HG03432 (cell line): ENCODE measurements around the gene PPP2R1B.
"Not testable (repeated sequence)": the region's sequence is repeated elsewhere in the genome, so short reads cannot be mapped to it uniquely, and the experiment has no call there.

Experiments
- ATAC-seq: cut with Tn5 transposase; IDR thresholded peaks from one replicate; pipeline ENCODE4 v1.9.1; 2021; ENCODE audit warnings: mild to moderate bottlenecking, moderate library complexity; ENCODE audit not compliant: unreplicated experiment

The PPP2R1B gene

GRCh38 chr11:111729071-111729830, 36.9 kb downstream of the PPP2R1B start:
- ATAC-seq, result no peak

- ATAC-seq, result no peak
These were observed 38.8 kb downstream of the PPP2R1B start for GRCh38 chr11:111727431-111727830.

- ATAC-seq, result no peak
These were observed 39.9 kb downstream of the PPP2R1B start for GRCh38 chr11:111726301-111726713.

- no peak for ATAC-seq
These were observed 40.6 kb downstream of the PPP2R1B start for GRCh38 chr11:111725621-111726020.

GRCh38 chr11:111724615-111725129, 41.5 kb downstream of the PPP2R1B start:
- no peak for ATAC-seq

- no peak for ATAC-seq
These were observed 42.6 kb downstream of the PPP2R1B start for GRCh38 chr11:111723595-111723994.

- ATAC-seq, result no peak
These were observed 43.7 kb downstream of the PPP2R1B start for GRCh38 chr11:111722501-111722900.

- ATAC-seq, result no peak
These were observed 45.2 kb downstream of the PPP2R1B start for GRCh38 chr11:111720801-111721494.

- no peak for ATAC-seq
These were observed 46.8 kb downstream of the PPP2R1B start for GRCh38 chr11:111719379-111719778.

GRCh38 chr11:111718859-111719258, 47.3 kb downstream of the PPP2R1B start:
- no peak for ATAC-seq

GRCh38 chr11:111718436-111718835, 47.8 kb downstream of the PPP2R1B start:
- ATAC-seq, result no peak

GRCh38 chr11:111717660-111718059, 48.5 kb downstream of the PPP2R1B start:
- ATAC-seq, result not testable (repeated sequence)

- ATAC-seq, result no peak
These were observed 50.9 kb downstream of the PPP2R1B start for GRCh38 chr11:111715142-111715816.

- ATAC-seq, result no peak
These were observed 51.7 kb downstream of the PPP2R1B start for GRCh38 chr11:111714522-111714921.

GRCh38 chr11:111707691-111708067, 58.5 kb downstream of the PPP2R1B start:
- no peak for ATAC-seq

- no peak for ATAC-seq
These were observed 59.0 kb downstream of the PPP2R1B start for GRCh38 chr11:111707039-111707690.

GRCh38 chr11:111703576-111703975, 62.6 kb downstream of the PPP2R1B start:
- no peak for ATAC-seq

GRCh38 chr11:111702623-111703022, 63.6 kb downstream of the PPP2R1B start:
- no peak for ATAC-seq

- ATAC-seq, result no peak
These were observed 66.0 kb downstream of the PPP2R1B start for GRCh38 chr11:111700162-111700561.

GRCh38 chr11:111699579-111700156, 66.5 kb downstream of the PPP2R1B start:
- no peak for ATAC-seq
